NCI-H187 treated with DMSO at 0.1 percent for 48 hours (cell line): ENCODE measurements around the gene TMEM134.

Experiments
- DNase-seq: peaks from one replicate; lab custom pipeline; 2025; lab: John Stamatoyannopoulos, UW

The TMEM134 gene

DNA sequence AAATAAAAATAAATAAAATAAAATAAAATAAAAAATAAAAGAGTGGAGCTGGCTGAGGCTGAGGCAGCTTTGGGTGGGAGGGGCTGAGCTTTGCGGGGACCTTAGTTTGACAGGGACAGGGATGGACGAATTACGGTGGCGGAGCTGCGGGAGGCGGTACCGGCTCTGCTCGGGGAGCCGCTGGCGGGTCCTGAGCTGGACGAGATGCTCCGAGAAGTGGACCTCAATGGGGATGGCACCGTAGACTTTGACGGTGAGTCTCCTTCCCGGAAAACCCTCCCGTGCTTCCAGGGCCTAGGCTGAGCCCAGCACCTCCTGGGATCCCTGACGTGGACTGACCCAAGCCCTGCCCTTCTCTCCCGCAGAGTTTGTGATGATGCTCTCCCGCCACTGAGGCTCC lies 10.8 kb downstream of the TMEM134 start:
- no peak for DNase-seq

DNA sequence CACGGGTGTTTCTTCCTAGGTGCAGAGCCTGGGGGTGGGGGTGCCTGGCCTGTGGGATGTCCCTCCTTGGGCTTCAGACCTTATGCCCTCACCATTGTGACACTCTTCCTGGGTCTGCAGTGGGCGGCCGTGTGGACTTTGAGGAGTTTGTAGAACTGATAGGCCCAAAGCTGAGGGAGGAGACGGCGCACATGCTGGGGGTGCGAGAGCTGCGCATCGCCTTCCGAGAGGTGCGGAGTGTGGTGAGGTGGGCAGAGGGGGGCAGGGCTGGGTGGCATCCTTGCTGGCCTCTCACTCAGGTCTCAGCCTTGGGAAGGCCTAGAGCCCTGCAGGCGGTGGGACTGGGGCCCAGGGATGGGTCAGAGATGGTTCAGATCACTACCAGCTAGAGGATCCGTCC lies 11.6 kb downstream of the TMEM134 start:
- DNase-seq: no peak

DNA sequence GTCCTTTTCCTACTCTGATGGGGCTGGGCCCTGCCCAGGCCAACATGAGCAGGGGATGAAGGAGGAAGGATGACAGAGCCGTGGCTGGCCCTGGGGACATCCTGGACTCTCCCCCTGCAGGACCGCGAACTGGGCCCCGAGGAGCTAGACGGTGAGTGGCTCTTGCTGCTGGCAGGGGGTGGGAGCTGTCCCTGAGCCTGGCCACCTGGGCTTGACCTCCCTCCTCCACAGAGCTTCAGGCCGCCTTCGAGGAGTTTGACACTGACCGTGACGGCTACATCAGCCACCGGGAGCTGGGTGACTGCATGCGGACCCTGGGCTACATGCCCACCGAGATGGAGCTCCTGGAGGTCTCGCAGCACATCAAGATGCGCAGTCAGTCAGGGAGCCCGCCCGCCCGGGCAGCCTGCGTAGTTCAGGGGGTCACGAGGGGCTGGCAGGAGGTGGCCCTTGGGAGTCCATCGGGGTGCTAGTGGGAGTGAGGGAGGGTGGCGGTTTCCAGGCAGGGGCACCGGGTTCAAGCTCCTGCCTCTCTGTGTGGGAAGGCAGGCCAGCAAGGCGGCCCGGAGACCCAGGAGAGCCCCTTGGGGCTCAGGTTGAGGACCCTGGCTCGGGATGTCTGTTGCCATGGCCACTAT lies 12.9 kb downstream of the TMEM134 start:
- no peak for DNase-seq

DNA sequence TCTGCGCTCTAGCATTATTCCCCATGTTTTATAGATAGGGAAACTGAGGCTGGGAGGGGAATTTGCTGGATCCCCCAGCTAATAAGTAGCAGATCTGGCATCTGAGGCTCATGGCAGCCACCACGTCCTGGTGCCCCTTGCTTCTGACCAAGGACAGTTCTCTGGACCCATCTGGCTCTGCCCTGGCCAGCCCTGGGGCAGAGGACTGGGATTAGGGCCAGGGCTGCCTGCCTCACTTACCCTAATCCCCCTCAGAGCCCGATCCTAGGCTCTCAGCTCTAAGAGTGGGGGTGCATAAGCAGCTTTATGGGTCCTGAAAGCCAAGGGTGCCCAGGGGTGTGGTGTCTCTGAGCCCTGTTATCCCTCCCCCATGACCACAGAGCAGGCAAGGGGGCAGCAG lies 14.0 kb downstream of the TMEM134 start, which contains the start of gene CABP4:
Gene CABP4 (plus strand): TSS at position 301 of the 400 bp plus-strand sequence. CDS start 70 bp downstream, at position 371.
- DNase-seq: no peak

DNA sequence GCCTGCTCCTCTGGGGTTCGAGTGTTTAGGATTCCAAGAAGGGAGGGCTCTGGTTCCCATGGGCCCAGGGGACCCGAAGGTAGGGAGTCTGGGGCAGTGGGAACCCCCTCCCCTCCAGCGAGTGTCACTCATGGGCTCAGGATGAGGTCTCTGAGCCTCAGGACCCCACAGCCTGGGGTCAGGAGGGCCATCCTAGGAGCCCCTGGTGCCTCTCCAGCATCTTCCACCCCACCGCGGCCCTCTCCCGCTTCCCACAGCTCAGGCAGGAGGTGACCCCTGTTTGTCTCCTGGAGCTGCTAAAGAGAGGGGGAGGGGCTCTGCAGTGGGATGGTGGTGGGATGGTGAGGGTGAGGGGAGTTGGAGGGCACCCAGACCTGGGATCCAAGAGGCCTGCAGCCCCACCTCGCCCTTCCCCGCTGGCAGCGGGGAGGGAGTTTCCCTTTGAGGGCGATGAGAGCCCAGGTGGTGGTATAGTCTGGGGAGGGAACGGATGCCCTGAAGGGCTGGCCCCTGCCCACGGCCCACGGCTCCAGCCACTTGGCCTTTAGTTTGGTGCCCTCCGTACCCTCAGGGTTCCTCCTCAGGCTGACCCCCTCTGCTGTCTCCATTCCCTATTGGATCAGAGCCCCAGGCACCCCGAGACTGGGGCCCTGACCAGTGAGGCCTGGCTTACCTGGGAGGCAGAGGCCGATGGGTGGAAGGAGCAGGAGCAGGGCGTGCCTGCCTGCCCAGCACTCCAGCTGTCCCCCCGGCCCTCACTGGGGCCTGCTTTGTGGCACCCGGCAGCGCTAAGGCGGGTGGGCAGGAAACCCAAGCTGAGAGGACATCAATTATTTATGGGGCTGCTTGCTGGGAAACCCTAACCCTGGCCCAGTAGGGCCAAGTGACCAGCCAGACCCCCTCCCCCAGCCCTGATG lies 15.0 kb downstream of the TMEM134 start:
- DNase-seq: no peak

DNA sequence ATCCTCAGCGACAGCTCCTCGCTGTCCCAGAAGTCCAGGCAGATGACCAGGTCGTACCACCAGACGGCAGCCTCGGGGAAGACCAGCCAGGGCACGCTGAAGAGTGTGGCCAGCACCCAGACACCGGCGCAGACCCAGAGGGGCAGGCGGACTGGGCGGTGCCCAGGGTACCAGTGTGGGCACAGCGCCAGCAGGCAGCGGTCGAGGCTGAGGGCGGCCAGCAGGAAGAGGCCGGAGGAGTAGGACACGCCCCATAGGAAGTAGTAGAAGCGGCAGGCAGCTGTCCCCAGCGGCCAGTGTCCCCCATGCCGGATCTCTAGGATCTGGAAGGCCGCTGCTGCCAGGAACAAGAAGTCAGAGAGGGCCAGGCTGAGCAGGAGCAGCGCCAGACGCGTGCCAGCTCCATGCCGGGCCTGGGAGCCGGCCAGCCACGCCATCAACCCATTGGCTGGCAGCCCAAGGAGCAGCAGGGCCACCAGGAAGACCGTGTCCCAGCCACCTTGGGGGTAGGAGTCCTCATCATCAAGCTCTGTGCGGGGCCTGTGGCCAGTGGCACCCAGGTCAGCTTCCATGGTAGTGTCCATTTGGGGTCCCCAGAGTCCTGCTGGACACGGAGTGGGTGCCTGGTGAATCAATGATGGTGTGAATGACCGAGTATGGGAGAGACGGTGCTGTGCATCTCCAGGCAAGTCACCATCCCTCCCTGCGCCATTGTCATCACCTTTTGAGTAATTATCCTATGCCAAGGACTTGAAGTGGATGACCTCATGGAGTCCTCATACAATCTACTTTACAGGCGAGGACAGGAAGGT lies 16.7 kb downstream of the TMEM134 start, which contains the start of gene GPR152:
Gene GPR152 (minus strand): TSS at position 589 of the 812 bp plus-strand sequence. CDS start 5 bp downstream, at position 584.
- DNase-seq: no peak

DNA sequence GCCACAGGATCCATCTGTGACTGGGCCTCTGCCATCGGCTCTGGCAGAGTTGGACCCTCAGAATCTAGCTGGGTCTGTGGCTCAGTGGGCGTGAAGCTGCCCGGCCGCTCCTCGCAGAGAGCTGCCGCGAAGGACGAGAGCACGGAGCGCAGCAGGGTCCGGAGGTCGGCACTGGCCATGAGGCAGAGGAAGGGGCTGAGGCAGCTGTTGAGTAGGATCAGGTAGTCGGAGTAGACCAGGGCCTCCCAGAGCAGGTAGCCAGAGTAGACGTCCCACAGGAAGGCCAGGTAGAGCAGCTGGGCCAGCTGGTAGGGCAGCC lies 17.4 kb downstream of the TMEM134 start:
- DNase-seq: no peak

DNA sequence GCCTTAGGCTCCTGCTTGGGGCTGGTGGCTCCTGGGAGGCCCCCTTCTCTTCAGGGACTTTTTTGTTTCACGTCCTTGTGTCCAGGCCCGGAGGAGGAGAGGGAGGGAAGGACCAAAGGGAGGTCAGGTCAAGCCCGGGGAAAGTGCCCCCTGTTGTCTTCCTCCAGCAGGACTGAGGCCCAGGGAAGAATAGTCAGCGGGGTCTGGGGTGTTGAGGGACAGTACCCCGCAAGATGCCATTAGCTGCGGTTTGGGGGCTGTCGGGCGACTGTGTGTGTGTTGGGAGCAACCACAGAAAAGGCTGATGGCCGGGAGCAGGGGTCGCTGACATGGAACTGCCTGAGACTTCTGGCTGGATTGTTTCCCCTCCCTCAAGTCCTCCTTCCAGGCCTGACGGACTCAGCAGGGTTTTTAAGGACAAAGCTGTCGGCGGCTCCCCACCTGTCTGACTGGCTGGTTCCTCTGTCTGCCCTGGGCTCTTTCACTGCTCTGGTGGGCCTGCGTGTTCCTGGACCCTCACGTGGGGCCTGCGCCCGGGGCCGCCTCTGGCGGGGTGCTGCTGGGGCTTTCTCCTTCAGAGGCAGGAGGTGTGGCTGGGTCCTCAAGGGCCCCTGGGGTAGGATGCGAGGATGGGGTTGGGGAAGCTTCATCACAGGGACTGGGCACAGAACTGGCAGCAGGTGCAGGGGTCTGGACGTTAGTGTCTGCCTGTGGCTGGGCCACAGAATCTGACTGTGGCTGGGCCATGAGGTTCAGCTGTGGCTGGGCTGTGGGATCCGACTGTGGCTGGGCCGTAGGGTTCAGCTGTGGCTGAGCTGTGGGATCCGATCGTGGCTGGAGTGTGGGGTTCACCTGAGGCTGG lies 18.0 kb downstream of the TMEM134 start:
- no peak for DNase-seq

DNA sequence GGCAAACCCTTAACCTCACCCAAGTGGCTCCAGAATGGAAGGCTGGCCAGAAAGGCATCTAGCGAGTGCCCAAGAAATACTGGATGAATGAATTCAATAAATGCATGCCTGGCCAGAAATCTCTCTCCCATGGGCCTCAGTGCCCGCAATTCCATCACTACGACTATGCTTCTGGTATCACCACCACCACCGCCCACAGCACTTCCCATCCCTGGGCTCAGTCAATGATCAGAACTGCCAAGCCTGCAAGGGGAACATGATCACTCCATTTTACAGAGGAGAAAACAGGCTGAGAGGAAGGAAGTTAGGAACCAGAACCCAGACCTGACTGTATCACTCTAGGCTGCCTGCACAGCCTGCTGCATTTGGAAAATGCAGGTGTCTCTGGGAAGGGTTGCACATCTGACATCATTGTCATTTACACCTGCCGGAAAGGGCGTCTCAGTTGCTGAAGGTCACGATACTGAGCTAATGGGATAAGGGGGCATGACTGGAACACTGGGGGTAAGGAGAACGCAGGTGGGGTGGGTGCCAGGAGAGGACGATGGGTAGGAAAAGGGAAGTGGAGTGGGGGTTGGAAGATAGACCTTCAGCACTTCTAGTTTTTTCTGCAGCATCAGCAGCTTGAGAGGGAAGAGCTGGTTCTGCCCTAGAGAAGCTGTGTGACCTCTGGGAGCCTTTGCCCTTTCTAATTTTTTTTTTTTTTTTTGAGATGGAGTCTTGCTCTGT lies 19.8 kb downstream of the TMEM134 start:
- no peak for DNase-seq

DNA sequence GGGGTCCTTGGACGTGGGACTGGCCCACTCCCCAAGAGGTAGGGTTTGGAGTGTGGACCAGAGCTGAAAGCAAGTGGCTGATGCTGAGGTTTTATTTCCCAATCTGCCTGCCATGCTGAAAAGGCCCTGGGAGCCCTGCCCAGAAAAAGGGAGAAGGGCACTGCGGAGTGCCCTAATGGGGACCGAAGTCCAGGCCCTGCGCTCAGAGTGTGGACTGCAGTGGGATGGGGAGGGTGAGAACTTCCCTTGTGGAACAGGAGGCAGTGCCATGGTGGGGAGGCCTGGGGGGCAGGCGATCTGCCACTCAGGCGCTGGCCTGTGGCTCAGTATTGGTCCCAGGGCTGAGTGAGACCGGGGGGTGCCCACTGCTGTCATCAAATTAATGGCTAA lies 20.8 kb downstream of the TMEM134 start:
- DNase-seq: no peak

DNA sequence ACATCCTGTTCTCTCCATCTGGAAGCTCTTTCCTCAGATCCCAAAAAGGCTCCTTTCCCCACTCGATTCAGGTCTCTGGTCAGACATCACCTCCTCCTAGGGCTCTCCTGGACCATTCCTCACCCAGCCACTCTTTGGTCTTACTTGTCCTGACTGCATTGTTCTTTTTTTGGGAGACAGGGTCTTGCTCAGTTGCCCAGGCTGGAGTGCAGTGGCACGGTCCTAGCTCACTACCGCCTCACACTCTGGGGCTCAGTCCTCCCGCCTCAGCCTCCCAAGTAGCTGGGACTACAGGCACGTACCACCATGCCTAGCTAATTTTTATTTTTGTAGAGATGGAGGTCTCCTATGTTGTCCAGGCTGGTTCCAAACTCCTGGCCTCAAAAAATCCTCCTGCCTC lies 23.5 kb downstream of the TMEM134 start:
- DNase-seq: no peak

DNA sequence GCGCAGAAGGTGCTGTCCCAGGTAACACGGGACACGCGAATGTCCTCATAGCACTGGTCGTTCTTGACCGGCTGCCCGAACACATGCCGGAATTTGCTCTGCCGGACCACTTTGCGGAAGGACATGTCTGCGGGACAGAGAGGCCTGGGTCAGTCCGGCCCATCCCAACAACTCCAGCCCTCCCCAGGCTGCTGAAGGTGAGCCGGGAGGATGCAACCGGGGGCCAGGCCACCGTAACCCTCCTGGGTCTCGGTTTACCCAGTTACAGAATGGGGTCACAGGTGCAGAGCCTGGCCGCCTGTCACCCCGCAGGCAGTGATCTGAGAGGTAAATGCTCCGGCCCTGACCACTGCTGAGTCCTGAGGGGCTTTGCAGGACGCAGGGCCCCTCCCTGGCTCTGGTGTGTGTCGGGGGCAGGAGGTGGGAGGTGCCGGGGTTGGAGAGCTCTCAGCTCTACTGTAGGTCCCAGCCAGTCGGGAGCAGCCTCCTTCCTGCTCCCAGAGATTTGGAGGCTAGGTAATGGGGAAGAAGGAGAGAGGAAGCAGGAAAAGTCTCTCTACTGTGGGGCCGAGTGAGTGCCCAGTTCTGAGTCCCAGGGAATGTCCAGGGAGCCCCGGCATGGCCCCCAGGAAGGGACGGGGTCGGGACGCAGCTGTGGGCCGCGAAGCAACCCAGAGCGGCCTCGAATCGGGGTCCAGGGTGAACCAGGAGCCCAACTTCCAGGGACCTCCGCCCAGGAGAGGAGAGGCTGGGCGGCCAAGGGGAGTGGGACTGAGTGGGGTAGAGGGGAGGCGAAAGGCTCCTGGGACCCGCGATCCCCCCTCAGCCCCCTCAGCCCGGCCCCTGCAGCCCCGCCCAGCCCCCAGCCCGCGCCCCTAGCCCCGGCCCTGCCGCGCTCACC lies 26.3 kb downstream of the TMEM134 start:
- DNase-seq: no peak

DNA sequence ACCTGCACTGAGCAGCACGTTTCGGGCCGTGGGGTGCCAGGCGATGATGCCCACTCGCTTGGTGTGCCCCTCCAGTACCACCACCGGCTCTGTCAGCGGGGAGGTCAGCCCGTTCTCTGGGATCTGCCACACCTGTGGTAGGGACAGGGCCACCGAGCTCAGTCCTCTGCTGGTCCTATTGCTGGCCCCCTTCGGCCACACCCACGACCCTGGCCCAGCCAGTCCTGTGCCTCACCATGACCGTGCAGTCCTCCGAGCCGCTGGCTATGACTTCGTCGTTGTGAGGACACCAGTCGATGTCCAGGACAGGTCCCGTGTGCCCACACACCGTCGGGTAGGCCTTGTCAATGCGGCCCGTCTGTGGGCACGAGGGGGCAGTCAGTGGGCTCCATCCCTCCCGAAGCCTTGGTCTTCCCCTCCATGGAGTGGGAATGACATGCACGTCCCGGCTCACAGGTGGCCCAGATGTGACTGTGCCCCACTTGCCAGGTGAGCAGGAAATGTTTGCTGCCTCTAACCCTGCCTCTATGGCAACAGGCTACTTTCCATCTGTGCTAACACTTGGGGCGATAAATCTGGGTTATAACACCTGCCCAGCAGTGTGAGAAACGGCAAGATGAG lies 27.2 kb downstream of the TMEM134 start:
- DNase-seq: no peak

DNA sequence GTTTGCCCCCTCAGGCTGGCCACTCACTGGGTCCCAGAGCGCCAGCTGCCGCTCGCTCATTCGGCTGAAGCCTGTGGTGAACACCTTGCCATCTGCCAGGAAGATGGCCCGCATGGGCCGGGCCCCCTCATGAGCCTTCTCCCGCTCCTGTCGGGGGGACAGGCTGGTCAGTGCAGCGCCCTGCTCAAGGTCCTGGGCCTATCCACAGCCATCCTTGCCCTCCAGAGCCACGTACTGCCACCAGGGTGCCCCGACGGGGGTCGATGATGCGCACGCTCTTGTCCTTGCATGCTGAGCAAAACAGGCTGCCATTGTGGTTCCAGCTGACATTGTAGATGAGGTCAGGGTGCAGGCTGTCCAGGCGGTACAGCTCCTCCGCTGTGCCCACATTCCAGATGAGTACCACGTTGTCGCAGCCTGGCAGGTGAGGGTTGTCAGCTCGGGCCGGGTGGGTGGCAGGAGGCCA lies 27.9 kb downstream of the TMEM134 start:
- DNase-seq: no peak

DNA sequence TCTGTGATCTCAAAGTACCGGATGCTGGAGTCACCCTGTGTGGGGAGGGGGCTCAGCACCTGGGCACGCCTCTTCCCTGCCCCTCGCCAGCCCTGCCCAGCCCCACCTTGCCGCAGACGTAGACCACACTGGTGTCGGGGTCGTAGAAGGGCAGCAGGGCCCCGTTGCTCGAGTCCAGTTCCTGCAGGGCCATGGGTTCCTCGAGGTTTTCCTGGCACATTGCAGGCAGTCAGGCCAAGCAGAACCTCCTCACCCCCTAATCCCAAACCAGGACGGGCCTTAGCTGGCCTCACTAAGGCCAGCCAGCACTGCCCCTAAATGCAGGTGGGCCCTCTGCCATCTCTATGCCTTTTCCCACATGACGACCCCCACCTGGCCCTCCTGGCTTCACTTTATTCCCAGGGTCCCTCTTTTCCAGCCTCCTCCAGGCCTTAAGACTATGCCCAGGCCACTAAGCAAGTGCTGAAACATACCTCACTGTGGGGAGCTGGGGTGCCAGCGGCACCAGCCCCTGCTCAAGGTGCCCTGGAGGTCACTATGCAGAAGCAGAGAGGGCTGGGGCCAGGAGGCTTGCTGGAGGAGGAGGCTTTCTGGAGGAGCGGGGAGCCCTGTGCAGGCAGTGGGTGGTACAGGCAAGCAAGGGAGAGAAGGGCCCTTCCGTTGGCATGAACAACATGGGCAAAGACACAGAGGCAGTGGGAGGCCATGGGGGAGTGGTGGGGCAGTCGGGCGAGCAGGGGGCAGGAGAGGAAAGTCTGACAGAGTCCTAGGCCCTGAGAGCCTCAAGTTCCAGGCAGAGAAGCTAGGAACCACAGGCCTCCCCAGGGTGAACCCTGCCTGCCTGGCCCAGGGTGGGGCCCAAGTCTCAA lies 28.6 kb downstream of the TMEM134 start:
- DNase-seq: no peak

DNA sequence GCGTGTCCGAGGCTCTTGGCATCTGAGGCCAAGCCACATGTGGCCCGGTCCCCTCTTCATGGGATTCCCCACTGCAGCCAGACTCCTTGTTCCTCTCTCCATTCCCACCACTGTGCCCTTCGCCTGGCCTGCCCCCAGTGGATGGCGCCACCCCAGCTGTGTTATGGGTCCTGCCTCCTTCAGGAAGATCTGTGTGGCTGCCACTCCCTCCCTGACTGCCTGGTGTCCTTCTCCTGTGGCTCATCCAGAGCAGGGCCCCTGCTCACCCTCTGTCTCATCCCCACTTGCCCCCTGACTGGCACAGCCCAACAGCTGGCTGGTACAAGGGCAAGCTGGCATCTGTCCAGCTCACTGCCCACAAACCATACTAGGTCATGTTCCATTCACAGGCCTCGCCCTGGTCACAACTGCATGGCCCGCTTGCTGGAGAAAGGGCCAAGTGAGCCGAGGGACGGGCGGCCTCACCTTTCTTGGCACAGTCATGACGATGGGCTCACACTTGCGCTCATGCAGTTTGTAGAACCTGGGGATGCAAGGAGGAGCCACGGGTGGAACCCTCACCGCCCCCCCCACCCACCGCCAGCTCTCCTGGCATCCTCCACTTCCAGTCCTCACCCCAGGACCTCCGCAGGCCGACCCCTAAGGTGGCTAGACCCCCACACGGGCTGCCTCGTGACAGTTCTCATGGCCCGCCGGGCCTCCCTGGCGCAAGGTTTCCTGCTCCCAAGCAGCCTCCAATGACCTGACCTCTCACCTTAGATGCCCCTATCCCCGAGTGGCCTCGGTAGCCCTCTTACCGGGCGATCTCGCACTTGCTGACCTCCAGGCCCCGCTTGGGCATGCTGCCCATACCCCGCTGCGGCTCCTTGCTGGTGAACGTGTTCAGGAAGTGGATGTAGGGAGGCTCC lies 29.5 kb downstream of the TMEM134 start:
- no peak for DNase-seq
